ENCODE results near the gene RFLNA.

DNA sequence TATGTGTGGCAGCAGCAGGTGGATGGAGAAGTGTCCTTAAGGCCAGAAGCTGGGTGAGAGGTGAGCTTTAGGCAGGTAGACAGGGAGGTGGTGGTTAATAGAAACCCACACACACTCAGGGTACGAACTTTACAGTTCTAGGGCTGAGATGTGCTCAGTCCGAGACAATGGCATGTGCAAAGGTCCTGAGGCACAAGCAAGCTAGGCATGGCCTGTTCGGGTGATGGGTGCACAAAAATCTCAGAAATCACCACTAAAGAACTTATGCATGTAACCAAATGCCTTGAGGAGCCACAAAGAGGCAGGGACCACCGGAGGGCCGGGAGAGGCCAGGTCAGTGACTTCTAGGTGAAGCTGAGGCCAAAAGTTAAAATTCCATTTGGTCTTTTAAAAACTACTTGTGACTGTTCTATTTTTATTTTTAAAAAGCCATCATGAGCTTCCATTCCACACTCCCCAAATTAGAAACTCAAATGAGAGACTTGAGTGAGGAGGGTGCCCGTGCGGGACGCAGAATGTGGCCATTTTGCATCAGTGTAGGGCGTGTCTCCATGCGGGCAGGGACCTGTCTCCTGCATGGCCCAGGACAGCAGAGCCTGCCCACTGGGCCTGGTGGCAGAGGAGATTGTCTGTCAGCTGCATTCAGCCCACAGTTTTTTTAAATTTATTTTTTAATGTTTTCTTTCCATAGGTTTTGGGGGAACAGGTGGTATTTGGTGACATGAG is 4.0 kb downstream of the RFLNA start:
- TF ChIP-seq, protein P1, sequence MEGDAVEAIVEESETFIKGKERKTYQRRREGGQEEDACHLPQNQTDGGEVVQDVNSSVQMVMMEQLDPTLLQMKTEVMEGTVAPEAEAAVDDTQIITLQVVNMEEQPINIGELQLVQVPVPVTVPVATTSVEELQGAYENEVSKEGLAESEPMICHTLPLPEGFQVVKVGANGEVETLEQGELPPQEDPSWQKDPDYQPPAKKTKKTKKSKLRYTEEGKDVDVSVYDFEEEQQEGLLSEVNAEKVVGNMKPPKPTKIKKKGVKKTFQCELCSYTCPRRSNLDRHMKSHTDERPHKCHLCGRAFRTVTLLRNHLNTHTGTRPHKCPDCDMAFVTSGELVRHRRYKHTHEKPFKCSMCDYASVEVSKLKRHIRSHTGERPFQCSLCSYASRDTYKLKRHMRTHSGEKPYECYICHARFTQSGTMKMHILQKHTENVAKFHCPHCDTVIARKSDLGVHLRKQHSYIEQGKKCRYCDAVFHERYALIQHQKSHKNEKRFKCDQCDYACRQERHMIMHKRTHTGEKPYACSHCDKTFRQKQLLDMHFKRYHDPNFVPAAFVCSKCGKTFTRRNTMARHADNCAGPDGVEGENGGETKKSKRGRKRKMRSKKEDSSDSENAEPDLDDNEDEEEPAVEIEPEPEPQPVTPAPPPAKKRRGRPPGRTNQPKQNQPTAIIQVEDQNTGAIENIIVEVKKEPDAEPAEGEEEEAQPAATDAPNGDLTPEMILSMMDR (IDR thresholded peaks at IDR 0.05) = no peak
- TF ChIP-seq POLR2A (IDR thresholded peaks at IDR 0.05) = no peak
